Spleen (tissue), 7 donors: ENCODE measurements around the gene CSTPP1.

Source experiments
- CTCF ChIP-seq, 11 experiments: fragments of 200-600 bp in 7 of 11; fragments of 450-650 bp in 4 of 11; sonication (generic) in 4 of 11; IDR thresholded peaks in 8 of 11; conservative IDR thresholded peaks in 3 of 11; 1 replicate in 7 of 11; 2 replicates in 4 of 11; pipeline versions ENCODE4 v1.4.0 to v1.8.0; 2016 to 2021; ENCODE audit warnings: antibody characterized with exemption in 11 of 11, inconsistent platforms in 4 of 11, mild to moderate bottlenecking in 1 of 11
- POLR2A ChIP-seq, 3 donors: fragments of 450-650 bp; IDR thresholded peaks; one replicate each; pipeline ENCODE4 v1.5.1; 2017; ENCODE audit warnings: antibody characterized with exemption in 3 of 3, mild to moderate bottlenecking in 1 of 3
- donor health status: DM: no; HTN: no; CAD: no; lungs with moderate emphysema.
- donor health status: DM: no; HTN: no; CAD: no.
- donor health status: DM: no; HTN: no; CAD: no.

GRCh38 chr11:46900091-46900746 is 36.3 kb upstream of the CSTPP1 start:
- TF ChIP-seq CTCF (IDR thresholded peaks at IDR 0.05 in 8 of 11, conservative IDR thresholded peaks at IDR 0.05 in 3 of 11) (no peak), POLR2A (IDR thresholded peaks at IDR 0.05) (no peak)
